Left renal cortex interstitium (tissue), 4 donors: ENCODE measurements around the gene FBN2. TPM values are rescaled to one million over a fixed set of nuclear protein-coding genes. Genes with fewer than 3 reads are reported as not detected.
A peak's percentile ranks its signal among the peaks of the same experiment; 100 is the strongest.
"Not testable (repeated sequence)": the region's sequence is repeated elsewhere in the genome, so short reads cannot be mapped to it uniquely, and the experiment has no call there.

Experiments
- DNase-seq, 4 donors: peaks; one replicate each; pipeline ENCODE4 v3.0.0-alpha.2; 2013; ENCODE audit warnings: low read depth in 4 of 4, low spot score in 2 of 4, missing footprints in 1 of 4
- polyA plus RNA-seq, 4 donors: library from polyadenylated mRNA; unstranded; fragments of 120-200 nt; gene quantifications; one replicate each; pipeline ENCODE4 v1.2.1, GENCODE V29; 2013; ENCODE audit not compliant: insufficient read length in 4 of 4

The FBN2 gene
- polyA plus RNA-seq, 4 donors = 73.7 to 110 (median 92.8) TPM

DNA sequence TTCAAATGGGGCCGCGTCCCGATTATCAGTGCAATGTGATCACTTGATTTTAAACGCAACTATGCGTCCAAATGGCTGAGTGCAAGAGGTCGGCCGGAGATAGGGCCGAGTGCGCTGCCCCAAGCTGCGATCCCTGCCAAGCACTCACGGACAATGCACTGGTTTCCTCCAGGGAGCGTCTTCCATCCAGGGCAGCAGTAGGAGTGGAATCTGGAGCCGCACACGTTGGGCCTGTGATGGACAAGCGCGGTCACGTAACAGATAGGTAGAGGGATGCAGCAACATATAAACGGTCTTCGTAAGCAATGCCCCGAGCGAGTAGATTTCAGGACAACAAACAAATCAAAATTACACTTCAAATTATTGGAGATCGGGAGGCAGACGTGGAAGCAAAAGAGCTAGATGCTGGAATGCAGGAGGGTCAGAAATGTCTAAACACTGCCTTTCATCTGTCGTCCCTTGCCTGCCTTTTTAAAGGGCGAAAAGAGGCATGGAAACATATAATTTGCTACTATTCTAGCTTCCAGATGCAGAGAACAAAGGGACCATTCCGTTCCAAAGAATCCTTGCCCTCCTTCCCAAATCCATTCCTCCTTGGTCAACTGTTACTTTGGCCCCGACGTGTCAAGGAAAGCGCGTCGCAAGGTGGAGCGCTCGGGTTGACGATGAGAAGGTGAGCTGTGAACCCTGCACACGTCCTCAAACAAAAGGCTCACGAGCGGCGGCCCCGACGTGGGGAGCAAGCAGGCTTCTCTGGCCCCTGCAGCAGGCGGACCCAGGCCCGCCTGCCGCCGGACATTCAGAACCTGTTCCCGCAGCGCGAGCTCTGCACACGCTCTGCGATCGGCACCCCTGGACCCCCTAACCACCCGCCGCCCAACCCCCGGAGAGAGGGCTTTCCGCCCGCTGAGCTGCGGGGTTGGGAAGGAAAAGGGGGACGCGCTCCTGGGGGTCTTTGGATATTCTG lies 1.5 kb downstream of the FBN2 start:
- peak in 1 of 4 donors; percentile 58 for DNase-seq

DNA sequence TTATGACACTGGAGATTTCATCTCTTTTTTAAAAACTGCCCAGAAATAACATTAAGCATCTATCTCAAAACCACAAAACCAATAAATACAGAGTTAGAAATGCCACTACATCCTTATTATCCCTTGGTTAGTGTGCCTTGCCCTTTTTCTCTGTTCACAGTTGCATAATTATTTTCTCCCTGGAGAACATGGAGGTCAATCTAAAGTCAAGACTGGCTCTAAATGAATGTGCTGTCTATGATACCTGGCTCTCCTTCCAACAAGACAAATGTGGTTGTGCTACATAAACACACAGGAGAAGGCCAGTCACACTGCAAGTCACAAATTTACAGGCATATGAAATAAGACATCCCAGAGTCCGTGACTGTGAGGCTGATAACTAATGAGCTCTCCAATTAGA lies 2.8 kb downstream of the FBN2 start:
- no peak for DNase-seq

DNA sequence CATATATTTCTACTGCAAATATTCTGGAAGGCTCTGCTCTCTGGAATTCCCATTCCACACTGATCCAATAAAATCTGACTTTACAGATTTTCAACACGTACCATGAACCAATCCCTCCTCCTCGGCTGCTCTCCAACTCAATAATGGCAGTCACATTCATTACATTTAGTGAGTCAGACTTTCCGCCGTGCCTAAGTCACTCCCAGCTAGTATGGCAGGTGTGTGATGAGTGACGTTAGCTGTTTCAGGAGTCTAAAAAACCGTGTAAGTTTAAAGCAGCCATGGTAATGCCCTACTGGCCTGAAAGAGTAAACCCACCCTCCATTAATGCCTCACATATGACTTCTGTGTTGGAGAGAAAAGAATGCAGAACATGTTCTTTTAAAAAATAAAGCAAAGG lies 3.3 kb downstream of the FBN2 start:
- DNase-seq = no peak

DNA sequence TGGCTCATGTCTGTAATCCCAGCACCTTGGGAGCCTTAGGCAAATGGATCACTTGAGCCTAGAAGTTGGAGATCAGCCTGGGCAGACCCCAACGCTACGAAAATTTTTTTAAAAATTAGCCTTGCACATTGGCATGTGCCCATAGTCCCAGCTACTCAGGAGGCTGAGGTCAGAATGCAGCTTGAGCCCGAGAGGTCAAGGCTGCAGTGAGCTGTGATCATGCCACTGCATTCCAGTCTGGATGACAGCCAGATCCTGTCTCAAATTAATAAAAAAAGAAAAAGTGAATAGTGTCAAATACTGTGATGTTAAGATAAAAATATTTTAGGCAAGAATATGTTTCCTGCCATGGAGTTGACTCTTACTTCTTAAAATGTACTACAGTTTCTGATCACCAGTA lies 5.3 kb downstream of the FBN2 start:
- no peak for DNase-seq

DNA sequence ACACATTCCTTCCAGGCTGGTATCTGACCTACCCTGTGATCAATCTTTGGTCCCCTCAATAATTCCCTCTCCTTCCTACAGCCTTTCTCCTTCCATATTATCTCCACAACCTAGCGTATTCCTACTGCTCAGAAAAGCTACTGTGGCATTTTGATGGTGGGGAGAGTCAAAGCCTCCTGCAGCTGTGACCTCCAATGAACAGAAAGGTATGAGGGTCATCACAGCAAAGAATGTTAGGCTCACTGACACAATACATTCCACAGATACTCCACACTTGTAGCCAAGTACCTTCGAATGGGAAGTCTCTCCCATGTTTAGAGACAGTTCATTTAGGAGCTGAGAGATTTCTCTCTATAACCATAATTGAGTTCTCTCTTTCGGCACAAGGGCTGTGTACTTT lies 5.9 kb downstream of the FBN2 start:
- DNase-seq = no peak

DNA sequence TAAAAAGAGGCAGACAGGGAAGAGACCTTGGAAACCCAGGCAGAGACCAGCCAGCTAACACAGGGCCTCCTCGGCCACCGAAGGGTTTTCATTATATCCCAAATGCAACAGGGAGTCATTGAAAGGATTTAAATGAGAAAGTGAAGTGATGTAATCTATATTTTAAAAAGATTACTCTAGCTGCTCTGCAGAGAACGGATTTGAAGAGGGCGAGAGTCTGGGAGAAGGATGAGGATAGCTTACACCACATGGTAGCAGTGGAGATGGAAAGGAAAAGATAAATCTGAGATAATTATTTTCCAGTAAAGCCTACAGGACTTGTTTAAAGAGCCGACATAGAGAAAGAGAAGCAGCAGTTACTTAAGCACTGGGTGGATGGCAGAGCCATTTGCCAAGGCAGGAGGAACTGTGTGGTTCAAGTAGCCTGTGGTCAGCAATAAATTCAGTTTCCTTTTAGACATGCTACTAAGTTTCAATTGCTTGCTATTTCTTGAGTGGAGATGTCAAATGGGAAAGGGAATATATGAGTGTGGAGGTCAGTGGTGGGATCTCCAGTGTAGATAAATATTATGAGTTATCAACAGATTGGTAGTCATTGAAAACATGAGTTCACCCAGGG lies 9.3 kb downstream of the FBN2 start:
- DNase-seq = no peak

- no peak for DNase-seq
Observed at GRCh38 chr5:128528126-128528525, 9.9 kb downstream of the FBN2 start.

DNA sequence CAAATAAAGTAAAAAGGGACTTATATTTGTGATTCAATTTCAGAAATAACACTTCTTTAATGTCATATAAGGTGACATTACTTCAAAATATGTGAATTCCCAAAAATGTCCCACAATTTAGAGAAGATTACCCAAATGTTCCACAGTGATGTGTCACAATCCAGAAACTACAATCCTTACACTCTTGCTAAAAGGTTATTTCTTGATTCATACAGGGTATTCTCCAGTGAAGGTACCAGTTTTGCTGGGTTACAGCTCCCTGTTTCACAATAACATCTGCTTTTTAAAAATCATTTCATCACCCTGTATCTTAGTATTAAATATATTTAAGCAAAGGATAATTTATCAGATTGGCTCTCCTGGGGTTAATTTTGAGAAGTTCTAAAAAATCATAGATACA lies 11.0 kb downstream of the FBN2 start:
- DNase-seq = no peak

GRCh38 chr5:128522336-128522735 lies 15.7 kb downstream of the FBN2 start:
- DNase-seq = no peak

- DNase-seq = no peak
Observed at GRCh38 chr5:128519827-128520226, 18.2 kb downstream of the FBN2 start.

- DNase-seq = no peak
Observed at GRCh38 chr5:128516978-128517377, 21.1 kb downstream of the FBN2 start.

DNA sequence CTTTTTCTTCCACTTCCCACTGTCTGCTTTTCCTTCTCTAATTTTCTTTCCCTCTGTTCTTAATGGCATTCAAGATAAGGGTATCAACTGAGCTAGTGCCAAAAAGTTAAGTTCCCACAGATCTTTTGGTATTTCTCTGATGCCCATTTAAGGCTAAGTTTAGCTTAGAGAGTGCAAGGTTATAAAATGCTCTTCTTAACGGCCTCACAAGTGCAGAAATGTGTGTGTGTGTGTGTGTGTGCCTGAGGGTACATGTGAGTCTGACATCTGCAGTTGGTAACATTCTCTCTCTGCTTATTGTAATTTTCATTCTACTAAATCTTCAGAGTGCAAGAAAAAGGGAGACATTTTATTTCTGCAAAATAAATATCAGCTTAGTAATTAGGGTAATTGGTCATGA lies 24.2 kb downstream of the FBN2 start:
- no peak for DNase-seq

- DNase-seq = no peak
Observed at GRCh38 chr5:128512894-128513293, 25.2 kb downstream of the FBN2 start.

GRCh38 chr5:128506643-128507042 lies 31.4 kb downstream of the FBN2 start:
- DNase-seq = no peak

- not testable (repeated sequence) for DNase-seq
Observed at GRCh38 chr5:128503727-128504126, 34.3 kb downstream of the FBN2 start.

- DNase-seq = peak in 3 of 4 donors; percentile 22 to 69 (median 46)
Observed at GRCh38 chr5:128498844-128499455, 39.1 kb downstream of the FBN2 start.

- DNase-seq = no peak
Observed at GRCh38 chr5:128494516-128494915, 43.5 kb downstream of the FBN2 start.

- DNase-seq = no peak
Observed at GRCh38 chr5:128493657-128494329, 44.3 kb downstream of the FBN2 start.

DNA sequence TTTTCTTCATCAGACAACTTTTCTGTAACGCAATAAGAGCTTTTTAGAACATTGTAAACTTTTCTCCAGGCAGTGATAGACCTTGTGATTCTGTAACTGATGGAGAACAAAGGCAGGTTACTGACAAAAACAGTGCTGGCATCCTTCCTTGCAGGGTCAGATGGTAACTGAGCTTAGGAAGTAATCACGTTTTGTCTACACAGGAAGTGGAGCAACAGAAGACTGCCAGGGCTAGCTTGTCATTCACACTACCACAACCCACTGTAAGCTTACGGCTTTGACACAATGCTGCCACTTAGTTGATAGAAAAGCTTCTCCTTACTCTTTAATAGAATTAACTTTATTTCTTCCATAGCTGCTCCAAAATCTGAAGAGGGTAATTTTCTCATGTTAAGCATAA lies 46.8 kb downstream of the FBN2 start:
- DNase-seq = no peak

- no peak for DNase-seq
Observed at GRCh38 chr5:128490761-128491160, 47.3 kb downstream of the FBN2 start.

GRCh38 chr5:128487041-128487440 lies 51.0 kb downstream of the FBN2 start:
- DNase-seq = no peak
